Neural cell (in vitro differentiated cells): Measurements from ENCODE around the gene ROR2. TPM values are rescaled to one million over a fixed set of nuclear protein-coding genes. Genes with fewer than 3 reads are reported as not detected.

Experiments used
- H2AFZ ChIP-seq: fragments of 200-600, 300-800 bp; sonication (generic), shearing (Covaris generic); 2 replicates; pipeline ENCODE4 v1.6.0; 2014; ENCODE audit warnings: low read depth, mild to moderate bottlenecking, antibody characterized with exemption, low read length, moderate library complexity
- H3F3A ChIP-seq: fragments of 200-600 bp; shearing (Covaris generic); 2 replicates; pipeline ENCODE4 v1.6.1; 2016; ENCODE audit warnings: mild to moderate bottlenecking, moderate library complexity, mixed read lengths, antibody characterized with exemption, low read length; ENCODE audit not compliant: insufficient read depth, poor library complexity, severe bottlenecking
- H3K27ac ChIP-seq: fragments of 200-600, 300-800 bp; sonication (generic), shearing (Covaris generic); 2 replicates; pipeline ENCODE4 v1.5.1; 2014; ENCODE audit warnings: mild to moderate bottlenecking, low read length, moderate library complexity
- H3K27me3 ChIP-seq: fragments of 300-800, 200-600 bp; sonication (generic), shearing (Covaris generic); 2 replicates; pipeline ENCODE4 v1.6.0; 2014; ENCODE audit warnings: mild to moderate bottlenecking, low read depth, low read length, moderate library complexity; ENCODE audit not compliant: insufficient read depth
- H3K36me3 ChIP-seq: fragments of 300-800, 200-600 bp; sonication (generic), shearing (Covaris generic); 2 replicates; pipeline ENCODE4 v1.5.1; 2014; ENCODE audit warnings: mild to moderate bottlenecking, antibody characterized with exemption, low read length, moderate library complexity; ENCODE audit not compliant: insufficient read depth
- H3K4me2 ChIP-seq: fragments of 300-800, 200-600 bp; sonication (generic), shearing (Covaris generic); 2 replicates; pipeline ENCODE4 v1.6.0; 2014; ENCODE audit warnings: mild to moderate bottlenecking, low read length
- H3K4me3 ChIP-seq: fragments of 300-800, 200-600 bp; sonication (generic), shearing (Covaris generic); 2 replicates; pipeline ENCODE4 v1.5.1; 2014; ENCODE audit warnings: mild to moderate bottlenecking, low read length, moderate library complexity
- H3K79me2 ChIP-seq: fragments of 200-600 bp; shearing (Covaris generic); replicated peaks from 2 replicates; pipeline ENCODE4 v1.6.0; 2014; ENCODE audit warnings: mild to moderate bottlenecking, low read length, moderate library complexity; ENCODE audit not compliant: insufficient read depth
- H3K9ac ChIP-seq: fragments of 300-800, 200-600 bp; sonication (generic), shearing (Covaris generic); 2 replicates; pipeline ENCODE4 v1.6.1; 2016; ENCODE audit warnings: mild to moderate bottlenecking, low read length, mixed read lengths
- H3K9me2 ChIP-seq: fragments of 200-600 bp; shearing (Covaris generic); 2 replicates; pipeline ENCODE4 v1.6.1; 2016; ENCODE audit warnings: mild to moderate bottlenecking, low read length, mixed read lengths; ENCODE audit not compliant: insufficient read depth
- H3K9me3 ChIP-seq: fragments of 200-600, 300-800 bp; sonication (generic), shearing (Covaris generic); 2 replicates; pipeline ENCODE4 v1.6.1; 2016; ENCODE audit warnings: mild to moderate bottlenecking, mixed run types, low read length, moderate library complexity, mixed read lengths
- H4K20me1 ChIP-seq: fragments of 200-600 bp; shearing (Covaris generic); 2 replicates; pipeline ENCODE4 v1.6.1; 2016; ENCODE audit warnings: mild to moderate bottlenecking, mixed run types; ENCODE audit not compliant: insufficient read depth
- CTCF ChIP-seq: fragments of 450-650 bp; IDR thresholded peaks from 2 replicates; pipeline ENCODE4 v1.5.1; 2014; ENCODE audit warnings: antibody characterized with exemption, mild to moderate bottlenecking, moderate library complexity; ENCODE audit not compliant: poor library complexity, severe bottlenecking
- EP300 ChIP-seq: fragments of 450-650 bp; conservative IDR thresholded peaks from 2 replicates; pipeline ENCODE4 v1.6.1; 2014; ENCODE audit warnings: antibody characterized with exemption, mild to moderate bottlenecking, moderate library complexity; ENCODE audit not compliant: poor library complexity, severe bottlenecking
- EZH2 ChIP-seq: fragments of 200-600, 300-800 bp; shearing (Covaris generic), sonication (generic); IDR thresholded peaks from 2 replicates; pipeline ENCODE4 v1.6.1; 2014; ENCODE audit warnings: antibody characterized with exemption, low read length, borderline replicate concordance, mild to moderate bottlenecking; ENCODE audit not compliant: insufficient read depth, poor library complexity, severe bottlenecking
- MXI1 ChIP-seq: fragments of 450-650 bp; conservative IDR thresholded peaks from 2 replicates; pipeline ENCODE4 v1.6.1; 2014; ENCODE audit warnings: antibody characterized with exemption, mild to moderate bottlenecking; ENCODE audit not compliant: poor library complexity, severe bottlenecking
- POLR2AphosphoS5 ChIP-seq: IDR thresholded peaks from 2 replicates; pipeline ENCODE4 v1.6.1; 2012
- RAD21 ChIP-seq: fragments of 450-650 bp; conservative IDR thresholded peaks from 2 replicates; pipeline ENCODE4 v1.6.1; 2014; ENCODE audit warnings: antibody characterized with exemption, mild to moderate bottlenecking, moderate library complexity
- REST ChIP-seq: IDR thresholded peaks from 2 replicates; pipeline ENCODE4 v1.6.1; 2012; ENCODE audit warnings: borderline replicate concordance
- SMC3 ChIP-seq: fragments of 450-650 bp; conservative IDR thresholded peaks from 2 replicates; pipeline ENCODE4 v1.6.1; 2014; ENCODE audit warnings: antibody characterized with exemption, mild to moderate bottlenecking, moderate library complexity; ENCODE audit not compliant: poor library complexity
- TAF1 ChIP-seq: IDR thresholded peaks from 2 replicates; pipeline ENCODE4 v1.6.1; 2012; ENCODE audit warnings: low read depth
- polyA plus RNA-seq: library from polyadenylated mRNA; depleted of rRNA; stranded (reverse); fragments of >200 nt; gene quantifications from 2 replicates; pipeline ENCODE4 v1.2.3, GENCODE V29; 2014

ROR2 gene
- polyA plus RNA-seq, 1 donor from 2014 or later: 0.33 TPM

GRCh38 chr9:91815896-91816295 lies 134.1 kb downstream of the ROR2 start:
- no peaks in the 10 kb centered on the region for H3K79me2 ChIP-seq
- H3K36me3 ChIP-seq: no peaks in the 10 kb centered on the region
- H3K27ac ChIP-seq: no peak overlapping the region
- H3K27me3 ChIP-seq: no peaks in the 10 kb centered on the region
- TF ChIP-seq CTCF: no peak
- TF ChIP-seq MXI1: no peak
- no peak for TF ChIP-seq SMC3
- no peak for TF ChIP-seq EZH2
- TF ChIP-seq RAD21: no peak
- no peak for TF ChIP-seq REST
- no peak for TF ChIP-seq POLR2AphosphoS5
- no peak for TF ChIP-seq TAF1
- no peak for TF ChIP-seq EP300
- no peaks in the 10 kb centered on the region for H3K9me2 ChIP-seq
- H4K20me1 ChIP-seq: no peaks in the 10 kb centered on the region
- no peaks in the 10 kb centered on the region for H3K9me3 ChIP-seq
- H3K9ac ChIP-seq: no peak overlapping the region
- no peak overlapping the region for H3K4me3 ChIP-seq
- H2AFZ ChIP-seq: no peak overlapping the region
- no peaks in the 10 kb centered on the region for H3F3A ChIP-seq
- H3K4me2 ChIP-seq: no peak overlapping the region

GRCh38 chr9:91814753-91815152 lies 135.3 kb downstream of the ROR2 start:
- Histone ChIP-seq H3F3A (no peaks in the 10 kb centered on the region), H3K79me2 (no peaks in the 10 kb centered on the region), H3K9ac (no peak overlapping the region), H3K9me2 (no peaks in the 10 kb centered on the region), H4K20me1 (no peaks in the 10 kb centered on the region), H2AFZ (no peak overlapping the region), H3K27ac (no peak overlapping the region), H3K36me3 (no peaks in the 10 kb centered on the region), H3K9me3 (no peaks in the 10 kb centered on the region), H3K4me3 (no peak overlapping the region), H3K27me3 (no peaks in the 10 kb centered on the region), H3K4me2 (no peak overlapping the region)
- TF ChIP-seq POLR2AphosphoS5 (no peak), SMC3 (no peak), EZH2 (no peak), RAD21 (no peak), EP300 (no peak), TAF1 (no peak), REST (no peak), MXI1 (no peak), CTCF (no peak)
